ENCODE results near the gene CNTNAP5.

DNA sequence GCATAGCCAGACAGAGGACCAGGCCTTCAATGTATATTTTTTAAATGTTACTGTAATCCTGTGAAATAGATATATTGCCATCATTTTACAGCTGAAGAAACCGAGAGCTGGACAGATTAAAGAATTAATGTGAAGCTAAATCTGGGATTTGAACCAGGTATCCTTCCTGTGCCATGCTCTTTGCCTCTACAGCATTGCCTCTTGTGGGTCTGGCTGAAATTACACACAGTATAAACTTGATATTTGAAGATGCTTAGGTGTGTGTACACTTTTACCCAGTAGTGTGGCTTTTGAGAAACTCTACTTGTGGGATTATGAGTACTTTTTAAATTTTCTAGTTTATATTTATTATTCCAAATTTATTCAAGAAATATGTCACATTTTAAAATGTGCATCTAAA lies 264.5 kb downstream of the CNTNAP5 start:
- TF ChIP-seq, protein P1, sequence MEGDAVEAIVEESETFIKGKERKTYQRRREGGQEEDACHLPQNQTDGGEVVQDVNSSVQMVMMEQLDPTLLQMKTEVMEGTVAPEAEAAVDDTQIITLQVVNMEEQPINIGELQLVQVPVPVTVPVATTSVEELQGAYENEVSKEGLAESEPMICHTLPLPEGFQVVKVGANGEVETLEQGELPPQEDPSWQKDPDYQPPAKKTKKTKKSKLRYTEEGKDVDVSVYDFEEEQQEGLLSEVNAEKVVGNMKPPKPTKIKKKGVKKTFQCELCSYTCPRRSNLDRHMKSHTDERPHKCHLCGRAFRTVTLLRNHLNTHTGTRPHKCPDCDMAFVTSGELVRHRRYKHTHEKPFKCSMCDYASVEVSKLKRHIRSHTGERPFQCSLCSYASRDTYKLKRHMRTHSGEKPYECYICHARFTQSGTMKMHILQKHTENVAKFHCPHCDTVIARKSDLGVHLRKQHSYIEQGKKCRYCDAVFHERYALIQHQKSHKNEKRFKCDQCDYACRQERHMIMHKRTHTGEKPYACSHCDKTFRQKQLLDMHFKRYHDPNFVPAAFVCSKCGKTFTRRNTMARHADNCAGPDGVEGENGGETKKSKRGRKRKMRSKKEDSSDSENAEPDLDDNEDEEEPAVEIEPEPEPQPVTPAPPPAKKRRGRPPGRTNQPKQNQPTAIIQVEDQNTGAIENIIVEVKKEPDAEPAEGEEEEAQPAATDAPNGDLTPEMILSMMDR (IDR thresholded peaks at IDR 0.05), result no peak
- TF ChIP-seq POLR2AphosphoS5 (IDR thresholded peaks at IDR 0.05) (no peak), POLR2A (IDR thresholded peaks at IDR 0.05) (no peak), EP300 (IDR thresholded peaks at IDR 0.05; ENCODE audit: low read depth) (no peak)
